ENCODE data around the gene ARHGEF38. TPM values are rescaled to one million over a fixed set of nuclear protein-coding genes. Genes with fewer than 3 reads are reported as not detected.
"Not testable (repeated sequence)": the region's sequence is repeated elsewhere in the genome, so short reads cannot be mapped to it uniquely, and the experiment has no call there.

The ARHGEF38 gene
- total RNA-seq, 4 donors from 2014 or later = 0.26 to 3.7 TPM; not detected in 2

- no peak overlapping the region for H3K4me3 ChIP-seq
- no peaks in the 10 kb centered on the region for H3K9me3 ChIP-seq
- no peak for TF ChIP-seq CTCF (IDR thresholded peaks at IDR 0.05)
- no peak for TF ChIP-seq POLR2A (IDR thresholded peaks at IDR 0.05)
- H3K4me1 ChIP-seq = no peaks in the 10 kb centered on the region
- no peak overlapping the region for H3K27ac ChIP-seq
- no peaks in the 10 kb centered on the region for H3K27me3 ChIP-seq
- no peak for DNase-seq
- intact Hi-C loops (cut with DNase I; ENCODE audit: low total_unique reads) = no loop called here
- H3K36me3 ChIP-seq = no peaks in the 10 kb centered on the region
Observed at GRCh38 chr4:105714071-105714521, 161.7 kb downstream of the ARHGEF38 start.

GRCh38 chr4:105714932-105715331, 162.5 kb downstream of the ARHGEF38 start:
- Histone ChIP-seq H3K27me3 (no peaks in the 10 kb centered on the region), H3K36me3 (no peaks in the 10 kb centered on the region), H3K27ac (no peak overlapping the region), H3K4me3 (no peak overlapping the region), H3K4me1 (no peaks in the 10 kb centered on the region), H3K9me3 (no peaks in the 10 kb centered on the region)
- no peak for TF ChIP-seq POLR2A (IDR thresholded peaks at IDR 0.05)
- no peak for TF ChIP-seq CTCF (IDR thresholded peaks at IDR 0.05)
- DNase-seq = no peak
- intact Hi-C loops (cut with DNase I; ENCODE audit: low total_unique reads) = no loop called here

- H3K36me3 ChIP-seq = no peaks in the 10 kb centered on the region
- no peaks in the 10 kb centered on the region for H3K27me3 ChIP-seq
- intact Hi-C loops (cut with DNase I; ENCODE audit: low total_unique reads) = no loop called here
- H3K9me3 ChIP-seq = no peaks in the 10 kb centered on the region
- H3K4me1 ChIP-seq = no peaks in the 10 kb centered on the region
- peak; percentile 29 to 52 (median 36) for TF ChIP-seq CTCF (IDR thresholded peaks at IDR 0.05)
- TF ChIP-seq POLR2A (IDR thresholded peaks at IDR 0.05) = no peak
- no peak overlapping the region for H3K4me3 ChIP-seq
- no peak overlapping the region for H3K27ac ChIP-seq
- no peak for DNase-seq
Observed at GRCh38 chr4:105715692-105716278, 163.4 kb downstream of the ARHGEF38 start.

GRCh38 chr4:105719204-105719603, 166.8 kb downstream of the ARHGEF38 start:
- no peak for DNase-seq
- intact Hi-C loops (cut with DNase I; ENCODE audit: low total_unique reads) = no loop called here
- no peaks in the 10 kb centered on the region for H3K9me3 ChIP-seq
- H3K27me3 ChIP-seq = no peaks in the 10 kb centered on the region
- no peak overlapping the region for H3K27ac ChIP-seq
- no peak for TF ChIP-seq CTCF (IDR thresholded peaks at IDR 0.05)
- no peak for TF ChIP-seq POLR2A (IDR thresholded peaks at IDR 0.05)
- H3K36me3 ChIP-seq = no peaks in the 10 kb centered on the region
- H3K4me3 ChIP-seq = no peak overlapping the region
- no peaks in the 10 kb centered on the region for H3K4me1 ChIP-seq

- TF ChIP-seq POLR2A (IDR thresholded peaks at IDR 0.05) = no peak
- no peak for TF ChIP-seq CTCF (IDR thresholded peaks at IDR 0.05)
- H3K9me3 ChIP-seq = no peaks in the 10 kb centered on the region
- no peak overlapping the region for H3K27ac ChIP-seq
- no peak for DNase-seq
- H3K4me1 ChIP-seq = no peaks in the 10 kb centered on the region
- intact Hi-C loops (cut with DNase I; ENCODE audit: low total_unique reads) = no loop called here
- H3K36me3 ChIP-seq = no peaks in the 10 kb centered on the region
- H3K27me3 ChIP-seq = no peaks in the 10 kb centered on the region
- H3K4me3 ChIP-seq = no peak overlapping the region
Observed at GRCh38 chr4:105725623-105726022, 173.2 kb downstream of the ARHGEF38 start.

GRCh38 chr4:105729895-105730294, 177.5 kb downstream of the ARHGEF38 start:
- H3K27me3 ChIP-seq; intact Hi-C loops (cut with DNase I; ENCODE audit: low total_unique reads); H3K36me3 ChIP-seq; H3K4me3 ChIP-seq; H3K4me1 ChIP-seq; H3K27ac ChIP-seq; H3K9me3 ChIP-seq; DNase-seq: not testable (repeated sequence)

All from uterus (tissue), 4 donors.